Lower leg skin (tissue), 3 donors: Measurements from ENCODE around the gene F8.
"Not testable (repeated sequence)": the region's sequence is repeated elsewhere in the genome, so short reads cannot be mapped to it uniquely, and the experiment has no call there.

Experiments
- POLR2A ChIP-seq, 2 donors: fragments of 450-650 bp; IDR thresholded peaks; one replicate each; pipeline ENCODE4 v1.6.1; 2016 to 2017; ENCODE audit warnings: antibody characterized with exemption in 2 of 2, mild to moderate bottlenecking in 1 of 2, moderate library complexity in 1 of 2
- TF ChIP-seq, protein P1 (sequence below), 3 donors: fragments of 450-650 bp; IDR thresholded peaks; one replicate each; pipeline ENCODE4 v1.5.1; 2016; ENCODE audit warnings: antibody characterized with exemption in 3 of 3, mild to moderate bottlenecking in 3 of 3, moderate library complexity in 2 of 3

DNA sequence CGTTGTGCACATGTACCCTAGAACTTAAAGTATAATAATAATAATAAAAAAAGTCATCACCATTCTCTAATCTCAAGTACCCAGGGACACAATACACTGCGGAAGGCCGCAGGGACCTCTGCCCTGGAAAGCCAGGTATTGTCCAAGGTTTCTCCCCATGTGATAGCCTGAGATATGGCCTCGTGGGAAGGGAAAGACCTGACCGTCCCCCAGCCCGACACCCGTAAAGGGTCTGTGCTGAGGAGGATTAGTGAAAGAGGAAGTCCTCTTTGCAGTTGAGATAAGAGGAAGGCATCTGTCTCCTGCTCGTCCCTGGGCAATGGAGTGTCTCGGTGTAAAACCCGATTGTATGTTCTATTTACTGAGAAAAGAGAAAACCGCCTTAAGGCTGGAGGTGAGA, 112.0 kb downstream of the F8 start:
- TF ChIP-seq POLR2A (IDR thresholded peaks at IDR 0.05) = not testable (repeated sequence)
- TF ChIP-seq, protein P1, sequence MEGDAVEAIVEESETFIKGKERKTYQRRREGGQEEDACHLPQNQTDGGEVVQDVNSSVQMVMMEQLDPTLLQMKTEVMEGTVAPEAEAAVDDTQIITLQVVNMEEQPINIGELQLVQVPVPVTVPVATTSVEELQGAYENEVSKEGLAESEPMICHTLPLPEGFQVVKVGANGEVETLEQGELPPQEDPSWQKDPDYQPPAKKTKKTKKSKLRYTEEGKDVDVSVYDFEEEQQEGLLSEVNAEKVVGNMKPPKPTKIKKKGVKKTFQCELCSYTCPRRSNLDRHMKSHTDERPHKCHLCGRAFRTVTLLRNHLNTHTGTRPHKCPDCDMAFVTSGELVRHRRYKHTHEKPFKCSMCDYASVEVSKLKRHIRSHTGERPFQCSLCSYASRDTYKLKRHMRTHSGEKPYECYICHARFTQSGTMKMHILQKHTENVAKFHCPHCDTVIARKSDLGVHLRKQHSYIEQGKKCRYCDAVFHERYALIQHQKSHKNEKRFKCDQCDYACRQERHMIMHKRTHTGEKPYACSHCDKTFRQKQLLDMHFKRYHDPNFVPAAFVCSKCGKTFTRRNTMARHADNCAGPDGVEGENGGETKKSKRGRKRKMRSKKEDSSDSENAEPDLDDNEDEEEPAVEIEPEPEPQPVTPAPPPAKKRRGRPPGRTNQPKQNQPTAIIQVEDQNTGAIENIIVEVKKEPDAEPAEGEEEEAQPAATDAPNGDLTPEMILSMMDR (IDR thresholded peaks at IDR 0.05) = not testable (repeated sequence)
